HG02642 (cell line): ENCODE measurements around the gene NAA50.

Source experiments
- ATAC-seq: cut with Tn5 transposase; IDR thresholded peaks from one replicate; pipeline ENCODE4 v1.9.1; 2021; ENCODE audit warnings: mild to moderate bottlenecking; ENCODE audit not compliant: unreplicated experiment, poor library complexity

The NAA50 gene

DNA sequence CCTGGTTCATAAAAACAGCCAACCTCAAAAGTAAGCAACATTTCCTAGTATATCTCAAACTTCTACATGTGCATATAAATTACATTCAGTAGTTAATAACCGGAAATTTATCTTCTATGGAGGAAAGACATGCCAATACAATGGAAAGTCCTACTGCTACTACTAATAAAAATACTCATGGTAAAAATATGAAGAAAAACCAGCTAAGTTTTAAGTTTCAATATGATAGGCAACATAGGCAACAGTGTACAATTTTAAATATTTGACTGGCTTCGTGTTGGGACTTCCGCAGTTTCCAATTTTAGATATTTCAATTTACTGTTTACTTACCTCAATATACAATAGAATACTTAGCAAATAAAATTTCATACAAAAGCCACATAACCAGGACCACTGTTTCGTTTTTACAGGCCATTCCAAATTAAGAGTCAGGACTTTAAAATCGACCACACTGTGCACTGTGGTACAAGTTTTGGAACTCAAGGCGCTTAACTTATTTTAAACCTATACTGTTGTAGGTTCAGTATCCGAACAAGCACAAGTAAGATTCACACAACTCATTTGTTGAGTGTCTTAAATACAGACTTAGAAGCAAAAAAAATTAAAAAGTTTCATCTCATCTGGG is 2.9 kb downstream of the NAA50 start:
- ATAC-seq, result no peak

DNA sequence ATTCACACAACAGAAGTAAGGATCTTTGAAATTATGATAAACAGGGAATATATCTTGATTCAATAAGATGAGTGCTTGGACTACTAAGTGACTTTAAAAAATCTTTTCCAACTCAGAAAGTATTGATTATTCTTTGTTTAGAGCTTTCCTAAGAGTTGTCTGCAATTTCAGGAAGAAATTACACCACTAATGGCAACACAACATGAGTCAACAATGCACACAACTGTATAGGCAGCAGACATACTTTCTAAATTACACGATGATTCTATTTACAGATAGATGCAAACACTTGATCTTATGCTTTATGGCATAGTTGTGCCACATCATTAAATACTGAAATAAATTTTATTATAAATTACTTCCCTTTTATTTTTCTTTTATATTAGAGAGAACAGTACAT is 4.4 kb downstream of the NAA50 start:
- ATAC-seq, result no peak

DNA sequence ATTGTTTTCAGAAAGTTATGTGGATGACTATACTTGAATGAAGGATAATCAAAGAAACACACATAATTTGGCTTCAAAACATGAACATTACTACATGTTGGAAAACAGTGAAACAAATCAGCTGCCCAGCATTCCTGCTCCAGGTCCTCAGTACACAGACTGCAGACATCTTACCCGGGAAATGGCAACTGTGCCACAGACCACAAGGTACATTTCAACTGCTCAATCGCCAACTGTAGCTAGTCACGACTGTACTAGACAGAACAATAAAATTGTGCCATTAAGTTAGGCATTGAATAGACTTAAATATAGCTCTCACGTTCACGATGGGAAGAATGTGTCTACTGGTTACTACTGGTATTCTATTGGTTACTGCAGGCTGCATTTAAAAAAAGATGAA is 5.0 kb downstream of the NAA50 start:
- no peak for ATAC-seq

DNA sequence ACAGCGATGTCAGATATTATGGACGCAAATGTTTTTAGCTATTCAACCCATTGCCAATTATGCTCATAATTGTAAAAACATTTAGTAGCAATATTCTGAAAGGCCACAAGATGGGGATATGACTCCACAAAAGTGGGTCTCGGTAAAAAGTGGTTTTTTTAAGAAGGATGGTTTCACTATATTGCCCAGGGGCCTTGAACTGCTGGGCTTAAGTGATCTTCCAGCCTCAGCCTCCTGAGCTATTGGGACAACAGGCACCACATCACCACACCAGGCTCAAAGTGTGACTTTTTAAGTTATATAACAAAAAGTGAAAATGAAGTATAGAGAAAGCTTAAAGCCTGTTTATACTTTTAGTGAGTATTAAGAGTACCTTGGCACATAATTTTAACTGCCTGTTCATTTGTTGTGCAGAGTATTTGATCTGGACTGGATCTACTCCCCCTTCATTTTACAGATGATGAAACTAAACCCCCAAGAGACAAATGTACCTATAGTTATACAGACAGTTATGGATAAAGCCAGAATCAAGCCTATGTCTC is 9.4 kb downstream of the NAA50 start:
- peak; percentile 69 for ATAC-seq

DNA sequence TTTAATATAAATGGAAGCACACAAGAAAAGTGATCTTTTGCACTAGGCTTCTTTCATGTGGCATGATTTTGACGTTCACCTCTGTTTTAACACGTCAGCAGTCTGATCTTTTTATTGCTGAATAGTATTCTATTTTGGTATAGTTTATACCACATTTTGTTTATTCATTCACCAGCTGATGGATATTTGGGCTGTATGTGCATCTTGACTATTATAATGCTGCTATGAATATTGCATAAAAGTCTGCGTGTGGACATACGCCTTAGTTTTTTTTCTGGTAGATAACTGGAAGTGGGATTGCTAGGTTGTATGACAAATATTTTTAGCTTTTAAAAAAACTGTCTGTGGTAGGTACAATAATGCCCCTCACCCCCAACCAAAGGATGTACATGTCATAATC is 14.4 kb downstream of the NAA50 start:
- no peak for ATAC-seq

DNA sequence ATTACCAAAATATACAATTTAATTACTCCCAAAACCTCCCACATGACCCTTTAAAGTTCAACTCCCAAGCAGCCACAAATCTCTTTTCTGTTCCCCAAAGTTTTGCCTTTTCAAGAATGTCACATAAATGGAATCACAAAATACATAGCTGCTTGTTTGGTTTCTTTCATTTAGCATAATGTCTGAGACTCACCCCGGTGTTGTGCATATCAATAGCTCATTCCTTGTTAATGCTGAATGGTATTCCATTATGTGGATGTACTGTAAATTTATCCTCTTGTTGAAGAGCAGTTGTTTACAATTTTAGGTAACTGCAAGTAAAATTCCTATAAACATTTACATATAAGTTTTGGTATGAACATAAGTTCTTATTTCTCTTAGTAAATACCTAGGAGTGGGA is 15.5 kb downstream of the NAA50 start:
- no peak for ATAC-seq

DNA sequence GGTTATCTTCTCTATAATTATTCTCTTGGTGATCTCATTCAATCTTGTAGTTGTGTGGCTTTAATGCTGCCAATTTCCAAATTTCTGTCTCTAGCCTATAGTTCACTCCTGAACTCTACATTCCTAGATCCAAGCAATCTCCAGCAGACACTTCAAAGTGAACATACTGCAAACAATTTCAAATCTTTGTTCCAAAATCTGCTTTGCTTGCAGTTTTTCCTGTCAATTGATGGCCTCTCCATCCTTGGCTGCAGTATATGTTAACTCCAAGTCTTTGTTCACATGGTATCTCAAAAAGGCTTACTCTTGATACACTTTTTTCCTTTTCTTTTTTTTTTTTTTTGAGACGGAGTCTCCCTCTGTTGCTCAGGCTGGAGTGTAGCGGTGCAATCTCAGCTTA is 17.4 kb downstream of the NAA50 start:
- ATAC-seq, result no peak

DNA sequence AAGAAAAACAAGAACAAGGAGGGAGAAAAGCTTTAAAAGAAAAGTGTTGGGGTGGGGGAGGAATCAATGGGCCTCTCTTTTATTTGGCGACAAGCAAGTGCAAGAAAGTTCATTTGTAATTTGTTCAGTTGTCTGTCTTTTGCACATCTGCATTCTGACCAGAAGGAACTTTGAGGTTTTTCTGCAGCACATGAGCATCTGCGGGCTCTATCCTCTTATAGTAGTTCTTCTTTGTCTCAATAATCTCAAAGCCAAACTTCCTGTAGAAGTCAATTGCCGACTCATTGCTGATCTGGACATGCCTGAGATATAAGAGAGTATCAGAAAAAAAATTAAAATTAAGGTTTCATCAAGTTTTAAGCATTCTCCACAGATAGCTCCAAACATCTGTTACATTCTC is 24.4 kb downstream of the NAA50 start:
- ATAC-seq, result no peak

DNA sequence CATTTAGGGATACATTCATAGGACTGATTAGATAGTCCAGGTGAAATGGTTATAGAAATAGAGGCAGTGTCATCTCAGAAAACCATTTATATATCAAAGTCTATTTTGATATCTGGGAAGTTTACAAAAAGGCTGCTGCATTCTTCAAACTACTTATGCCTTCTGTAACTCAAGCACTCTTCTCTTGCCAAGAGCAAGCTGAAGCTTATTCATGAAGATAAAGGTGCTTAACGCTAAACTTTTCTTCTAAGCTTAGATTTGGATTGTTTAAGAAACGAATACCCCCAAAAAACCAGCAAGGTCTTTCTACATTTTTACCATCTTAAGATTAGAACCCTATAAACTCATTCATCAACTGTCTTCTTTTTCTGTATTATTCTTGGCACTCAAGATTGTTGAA is 26.3 kb downstream of the NAA50 start:
- ATAC-seq, result no peak

DNA sequence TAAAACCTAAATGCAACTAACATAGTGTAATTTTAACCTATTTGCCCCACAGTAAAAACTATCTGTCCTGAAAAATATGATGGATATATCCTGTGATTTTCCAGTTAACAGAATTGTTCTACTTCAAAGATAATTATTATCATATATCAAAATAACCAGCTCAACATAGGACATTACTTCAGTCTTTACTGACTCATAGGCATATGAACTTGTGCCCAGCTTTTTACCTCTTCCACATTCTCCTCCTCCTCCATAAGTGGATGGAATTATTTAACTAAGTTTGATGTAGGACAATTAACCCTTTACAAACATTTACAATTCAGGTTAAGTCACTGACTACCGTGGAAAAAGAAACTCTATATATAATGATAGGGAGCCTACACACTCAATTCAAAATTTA is 26.8 kb downstream of the NAA50 start:
- ATAC-seq, result no peak

DNA sequence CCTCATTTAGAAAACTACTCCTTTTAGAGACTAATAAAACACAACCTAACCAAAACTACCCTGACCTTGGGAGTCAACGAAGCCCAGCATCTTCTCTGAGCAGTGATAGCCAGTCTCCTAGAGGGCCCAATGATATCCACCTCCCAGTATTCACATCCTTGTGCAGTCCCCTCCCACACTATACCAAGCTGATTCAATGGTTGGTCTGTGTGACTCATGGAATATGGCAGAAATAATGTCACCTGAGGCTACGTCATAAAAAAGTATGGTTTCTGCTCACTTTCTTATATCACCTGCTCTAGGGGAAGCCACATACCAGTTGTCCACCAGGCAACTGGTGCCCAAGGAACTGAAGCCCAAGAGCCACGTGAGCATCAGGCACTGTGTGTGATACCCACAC is 28.2 kb downstream of the NAA50 start:
- ATAC-seq, result no peak

DNA sequence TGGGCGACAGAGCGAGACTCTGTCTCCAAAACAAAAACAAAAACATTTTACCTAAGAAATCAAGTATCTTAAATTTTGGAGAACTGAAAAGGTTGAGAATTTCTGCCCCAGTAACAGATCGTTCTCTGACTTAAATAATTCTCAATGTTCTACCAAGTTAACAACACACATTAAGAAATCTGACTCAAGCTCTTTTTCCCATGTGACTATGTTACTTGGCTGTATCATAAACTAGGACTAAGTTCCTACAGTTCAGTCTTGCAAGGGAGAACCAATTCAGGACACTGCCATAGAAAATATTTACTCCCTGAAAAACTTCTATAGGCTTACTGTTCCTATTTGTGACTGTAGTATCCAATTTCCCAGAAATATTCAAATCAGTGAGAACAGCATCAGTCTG is 28.7 kb downstream of the NAA50 start:
- no peak for ATAC-seq

DNA sequence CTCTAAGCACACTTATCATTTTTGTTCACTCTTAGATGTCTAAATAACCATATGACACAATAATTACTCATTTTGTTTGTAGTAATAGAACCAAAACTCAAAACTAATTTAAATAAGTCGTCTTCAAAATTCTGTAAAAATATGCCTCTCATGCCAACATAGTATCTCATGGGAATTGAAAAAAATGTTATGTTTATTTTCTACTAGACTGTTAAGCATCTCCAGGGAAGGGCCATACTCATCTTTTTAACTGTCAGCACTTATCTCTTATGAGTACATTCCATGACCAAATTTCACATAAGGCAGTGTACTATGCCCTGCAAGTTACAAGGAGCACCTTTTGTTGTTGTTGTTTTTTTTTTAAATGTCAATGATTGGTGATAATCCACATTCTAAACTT is 31.3 kb downstream of the NAA50 start:
- ATAC-seq, result no peak

DNA sequence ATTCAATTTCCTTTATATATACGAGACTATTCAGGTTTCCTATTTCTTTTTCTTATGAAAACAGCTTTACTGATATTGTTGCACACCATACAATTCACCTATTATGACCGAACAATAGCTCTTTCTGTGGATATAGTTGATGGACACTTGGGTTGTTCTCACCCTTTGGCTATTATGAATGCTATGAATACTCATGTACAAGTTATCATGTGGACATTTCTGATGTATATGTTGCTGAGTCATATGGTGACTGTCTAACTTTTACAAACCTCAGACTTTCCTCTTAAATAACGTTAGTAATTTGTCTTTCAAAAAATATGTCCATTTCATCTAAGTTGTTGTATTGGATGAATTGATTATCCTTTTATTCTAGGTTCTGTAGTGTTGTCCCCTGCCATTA is 33.9 kb downstream of the NAA50 start:
- ATAC-seq, result no peak

DNA sequence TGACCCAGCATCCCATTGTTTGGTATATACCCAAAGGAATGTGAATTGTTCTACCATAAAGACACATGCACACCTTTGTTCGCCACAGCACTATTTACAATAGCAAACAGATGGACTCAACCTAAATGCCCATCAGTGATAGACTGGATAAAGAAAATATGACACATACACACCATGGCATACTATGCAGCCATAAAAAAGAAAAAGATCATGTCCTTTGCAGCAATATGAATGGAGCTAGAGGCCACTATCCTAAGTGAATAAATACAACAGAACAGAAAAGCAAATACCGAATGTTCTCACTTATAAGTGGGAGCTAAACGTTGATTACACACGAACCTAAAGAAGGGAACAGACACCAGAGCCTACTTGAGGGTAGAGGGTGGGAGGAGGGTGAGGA is 38.2 kb downstream of the NAA50 start:
- ATAC-seq, result no peak

DNA sequence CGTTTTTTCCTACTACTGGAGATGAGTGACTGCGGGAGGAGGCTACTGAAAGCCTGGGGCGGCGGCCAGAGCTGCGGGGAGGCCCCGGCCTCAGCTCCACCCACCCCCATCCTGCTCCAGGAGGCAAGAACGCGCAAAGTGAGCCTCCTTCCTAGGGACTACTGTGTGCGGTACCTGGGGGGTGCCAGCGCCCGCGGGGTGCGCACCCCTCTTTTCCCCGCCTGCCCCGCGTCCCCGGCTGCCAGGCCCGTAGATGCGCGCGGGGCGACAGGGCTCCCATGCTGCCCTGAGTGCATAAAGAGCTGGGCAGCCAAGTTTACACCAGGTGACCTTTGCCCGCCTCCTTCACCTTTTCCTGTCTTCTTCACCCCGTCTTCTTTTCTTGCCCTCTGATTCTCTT is 47.1 kb downstream of the NAA50 start:
- no peak for ATAC-seq

DNA sequence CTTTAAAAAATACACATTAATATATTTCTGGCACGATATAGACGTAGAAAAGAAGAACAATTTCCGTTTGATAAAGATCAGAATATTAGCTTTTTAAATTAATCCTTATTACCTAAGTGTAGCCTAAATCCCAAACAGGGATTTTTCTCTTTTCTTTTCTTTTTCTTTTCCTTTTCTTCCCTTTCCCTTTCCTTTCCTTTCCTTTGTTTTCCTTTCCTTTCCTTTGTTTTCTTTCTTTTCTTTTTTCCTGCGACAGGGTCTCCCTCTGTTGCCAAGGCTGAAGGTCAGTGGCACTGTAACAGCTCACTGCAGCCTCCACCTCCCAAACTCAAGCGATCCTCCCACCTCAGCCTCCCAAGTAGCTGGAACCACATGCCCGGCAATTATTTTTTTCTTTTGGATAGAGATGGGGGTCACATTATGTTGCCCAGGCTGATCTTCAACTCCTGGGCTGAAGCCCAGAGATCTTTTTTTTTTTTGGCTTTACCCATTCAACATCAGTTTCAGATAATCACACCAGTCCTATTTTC is 47.8 kb downstream of the NAA50 start:
- ATAC-seq, result no peak

DNA sequence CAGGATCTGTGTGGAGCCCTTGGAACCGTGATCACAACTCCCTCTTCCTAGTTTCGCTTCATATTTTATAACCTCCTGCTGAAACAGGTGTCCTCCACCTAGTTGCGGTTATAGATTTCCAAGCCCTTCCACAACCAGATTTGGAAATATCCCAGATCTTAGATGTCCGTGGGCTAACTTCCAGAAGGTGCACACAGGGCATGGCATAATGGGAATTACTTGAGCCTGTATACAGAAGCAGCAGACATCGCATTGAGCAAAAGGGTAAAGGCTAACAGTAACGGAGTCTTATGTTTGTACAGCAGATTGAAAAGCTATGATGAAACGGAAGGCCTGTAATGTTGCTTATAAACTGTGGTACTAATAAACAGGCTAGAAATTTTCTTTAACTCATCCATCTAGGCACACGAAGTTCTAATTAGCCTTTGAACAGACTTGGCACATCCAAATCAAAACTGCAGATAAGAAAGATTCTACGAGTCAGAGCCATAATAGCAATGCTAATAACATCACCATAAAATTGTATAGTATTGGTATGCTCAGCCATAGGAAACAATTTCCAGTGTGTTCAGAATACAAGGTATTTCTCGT is 48.5 kb downstream of the NAA50 start:
- ATAC-seq, result no peak

DNA sequence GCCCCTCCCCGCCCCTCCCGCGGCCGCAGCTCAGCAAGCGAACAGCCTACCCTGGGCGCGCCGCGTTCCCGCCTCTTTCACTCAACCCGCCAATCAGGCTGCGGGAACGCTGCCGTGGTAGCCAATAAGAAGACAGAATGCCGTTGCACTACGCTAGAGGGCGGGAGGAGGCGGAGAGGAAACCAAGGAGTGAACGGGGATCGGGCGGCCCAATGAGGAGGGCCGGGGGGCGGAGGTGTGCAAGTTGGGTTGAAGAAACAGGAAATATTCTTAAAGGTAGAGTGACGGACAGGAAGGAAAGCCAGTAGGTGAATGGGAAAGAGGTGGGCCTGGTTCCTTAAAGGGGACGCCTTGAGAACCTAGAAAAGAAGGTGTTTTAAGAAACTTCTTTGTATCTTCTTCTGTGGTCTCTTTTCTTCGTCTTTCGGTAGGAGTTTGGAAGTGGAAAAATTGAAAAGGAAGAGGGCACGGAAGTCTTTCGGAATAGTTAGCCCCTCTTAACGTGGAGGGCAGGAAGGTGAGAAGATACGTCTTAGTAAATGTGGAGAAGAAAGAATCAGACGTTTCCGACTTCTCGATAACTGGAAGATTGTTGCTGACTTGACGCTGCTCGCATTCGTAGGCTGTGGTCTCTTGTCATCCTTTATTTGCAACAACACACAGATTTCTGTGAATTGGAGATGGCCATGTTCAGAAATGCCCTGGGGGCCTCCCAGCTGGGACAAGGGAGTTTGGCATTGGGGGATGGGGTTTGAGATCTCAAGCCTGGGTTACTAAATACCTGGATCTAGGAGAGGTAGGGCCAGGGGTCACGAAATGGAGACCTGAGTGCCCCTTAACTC is 49.2 kb downstream of the NAA50 start:
- peak; percentile 94 for ATAC-seq

DNA sequence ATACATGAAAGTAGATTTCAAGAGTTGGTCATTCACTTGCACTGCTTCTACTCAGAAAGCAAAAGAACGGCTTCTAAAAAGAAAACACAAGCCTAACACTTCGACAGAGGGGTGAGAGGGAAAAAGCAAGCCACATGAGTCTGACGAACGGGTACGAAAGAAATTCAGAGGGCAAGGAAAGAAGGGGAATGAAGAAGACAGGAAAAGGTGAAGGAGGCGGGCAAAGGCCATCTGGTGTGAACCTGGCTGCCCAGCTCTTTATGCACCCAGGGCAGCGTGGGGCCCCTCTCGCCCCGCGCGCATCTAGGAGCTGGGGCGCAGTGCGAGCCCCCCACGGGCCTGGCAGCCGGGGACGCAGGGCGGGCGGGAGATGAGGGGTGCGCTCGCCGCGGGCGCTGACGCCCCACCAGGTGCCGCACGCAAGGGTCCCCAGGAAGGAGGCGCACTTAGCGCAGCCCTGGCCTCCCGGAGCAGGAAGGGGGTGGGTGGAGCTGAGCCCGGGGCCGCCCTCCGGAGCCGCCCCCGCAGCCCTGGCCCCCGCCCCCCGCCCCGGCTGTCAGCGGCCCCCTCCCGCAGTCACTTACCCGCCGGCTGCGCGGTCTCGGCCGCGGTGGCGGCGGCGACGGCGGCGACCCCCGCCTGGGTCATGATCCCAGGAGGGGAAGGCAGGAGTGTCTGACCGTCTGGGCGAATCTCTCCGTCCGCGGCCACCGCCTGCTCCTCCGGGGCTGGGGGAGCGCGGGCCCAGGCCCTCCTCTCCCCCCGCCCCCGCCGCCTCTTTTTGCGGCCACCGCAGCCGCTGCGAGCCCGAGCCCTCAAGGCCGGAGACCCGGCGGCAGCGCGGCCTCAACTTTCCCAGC is 50.0 kb downstream of the NAA50 start, which contains the start of gene USF3:
Gene USF3, minus strand, starts transcription at position 857 of the 860 bp plus-strand sequence. CDS start 21,764 bp downstream, outside the sequence.
- peak; percentile 76 for ATAC-seq
